Neural progenitor cell (in vitro differentiated cells): Measurements from ENCODE around the gene SERPIND1. TPM values are rescaled to one million over a fixed set of nuclear protein-coding genes. Genes with fewer than 3 reads are reported as not detected.

Experiments
- DNase-seq: peaks from one replicate; pipeline ENCODE4 v3.0.0-alpha.2; 2016; ENCODE audit warnings: low spot score
- H2AFZ ChIP-seq: fragments of 200-600 bp; sonication (generic); replicated peaks from 2 replicates; pipeline ENCODE4 v1.6.1; 2016; ENCODE audit warnings: antibody characterized with exemption
- H3F3A ChIP-seq: fragments of 200-600 bp; sonication (generic); 2 replicates; pipeline ENCODE4 v1.6.1; 2016; ENCODE audit warnings: antibody characterized with exemption, low read depth
- H3K27ac ChIP-seq: fragments of 200-600 bp; sonication (generic); 2 replicates; pipeline ENCODE4 v1.5.1; 2016; ENCODE audit warnings: mild to moderate bottlenecking
- H3K27me3 ChIP-seq: fragments of 200-600 bp; sonication (generic); 2 replicates; pipeline ENCODE4 v1.6.1; 2016; ENCODE audit warnings: mild to moderate bottlenecking, moderate library complexity
- H3K36me3 ChIP-seq: fragments of 200-600 bp; sonication (generic); 2 replicates; pipeline ENCODE4 v1.5.1; 2016
- H3K4me1 ChIP-seq: fragments of 200-600 bp; sonication (generic); 2 replicates; pipeline ENCODE4 v1.6.1; 2016; ENCODE audit warnings: mixed run types
- H3K4me2 ChIP-seq: fragments of 200-600 bp; sonication (generic); 2 replicates; pipeline ENCODE4 v1.6.1; 2016
- H3K4me3 ChIP-seq: fragments of 200-600 bp; sonication (generic); 2 replicates; pipeline ENCODE4 v1.5.1; 2016
- H3K79me2 ChIP-seq: fragments of 200-600 bp; sonication (generic); 2 replicates; pipeline ENCODE4 v1.6.1; 2016; ENCODE audit warnings: low read depth
- H3K9ac ChIP-seq: fragments of 200-600 bp; sonication (generic); 2 replicates; pipeline ENCODE4 v1.6.1; 2016
- H3K9me3 ChIP-seq: fragments of 200-600 bp; sonication (generic); 2 replicates; pipeline ENCODE4 v1.5.1; 2016; ENCODE audit warnings: low read depth
- H4K20me1 ChIP-seq: fragments of 200-600 bp; sonication (generic); 2 replicates; pipeline ENCODE4 v1.6.1; 2016; ENCODE audit warnings: low read depth
- H3K27ac Mint-ChIP-seq: 3 replicates; pipeline ENCODE4 v1.8.0; 2021; ENCODE audit warnings: mixed read lengths
- H3K27me3 Mint-ChIP-seq: 2 replicates; pipeline ENCODE4 v1.8.0; 2022; ENCODE audit warnings: low read depth, mild to moderate bottlenecking, inconsistent platforms, moderate library complexity, mixed read lengths; ENCODE audit not compliant: insufficient read depth
- H3K36me3 Mint-ChIP-seq: 3 replicates; pipeline ENCODE4 v1.8.0; 2021; ENCODE audit warnings: mixed read lengths
- H3K4me1 Mint-ChIP-seq: 3 replicates; pipeline ENCODE4 v1.8.0; 2021; ENCODE audit warnings: mixed read lengths
- H3K4me3 Mint-ChIP-seq: 3 replicates; pipeline ENCODE4 v1.8.0; 2021; ENCODE audit warnings: mild to moderate bottlenecking, moderate library complexity, mixed read lengths
- H3K9me3 Mint-ChIP-seq: 3 replicates; pipeline ENCODE4 v1.8.0; 2020; ENCODE audit warnings: mixed read lengths
- EZH2 ChIP-seq: fragments of 200-600 bp; sonication (generic); IDR thresholded peaks from 2 replicates; pipeline ENCODE4 v1.6.1; 2017; ENCODE audit warnings: antibody characterized with exemption, mild to moderate bottlenecking, moderate library complexity
- EZH2phosphoT487 ChIP-seq: fragments of 200-600 bp; sonication (generic); IDR thresholded peaks from 2 replicates; pipeline ENCODE4 v1.6.1; 2017; ENCODE audit warnings: antibody characterized with exemption
- total RNA-seq: library from RNA; depleted of rRNA; stranded (reverse); fragments of >200 nt; gene quantifications from 2 replicates; pipeline ENCODE4 v1.2.3, GENCODE V29; 2015; ENCODE audit warnings: low replicate concordance
- TF ChIP-seq, protein P1 (sequence below): fragments of 200-600 bp; sonication (generic); IDR thresholded peaks from 2 replicates; pipeline ENCODE4 v1.5.1; 2017; ENCODE audit warnings: antibody characterized with exemption, mild to moderate bottlenecking

SERPIND1 gene
- total RNA-seq, 1 donor from 2014 or later, result not detected

GRCh38 chr22:20777420-20778177, 3.7 kb downstream of the SERPIND1 start:
- Histone ChIP-seq H3K79me2 (no peaks in the 10 kb centered on the region), H3K4me2 (no peak overlapping the region), H3K27ac (no peak overlapping the region), H3K9ac (no peak overlapping the region), H2AFZ (no peak overlapping the region), H4K20me1 (no peaks in the 10 kb centered on the region), H3K27me3 (no peaks in the 10 kb centered on the region), H3K4me3 (no peak overlapping the region), H3F3A (no peaks in the 10 kb centered on the region), H3K36me3 (no peaks in the 10 kb centered on the region), H3K9me3 (no peaks in the 10 kb centered on the region), H3K4me1 (no peaks in the 10 kb centered on the region)
- Mint-ChIP-seq H3K4me3 (no peak overlapping the region), H3K27me3 (peaks cover 2% of the 10 kb centered on the region), H3K36me3 (peaks cover 10% of the 10 kb centered on the region), H3K4me1 (no peaks in the 10 kb centered on the region), H3K27ac (no peak overlapping the region), H3K9me3 (no peaks in the 10 kb centered on the region)
- no peak for TF ChIP-seq EZH2
- TF ChIP-seq EZH2phosphoT487, result no peak
- TF ChIP-seq, protein P1, sequence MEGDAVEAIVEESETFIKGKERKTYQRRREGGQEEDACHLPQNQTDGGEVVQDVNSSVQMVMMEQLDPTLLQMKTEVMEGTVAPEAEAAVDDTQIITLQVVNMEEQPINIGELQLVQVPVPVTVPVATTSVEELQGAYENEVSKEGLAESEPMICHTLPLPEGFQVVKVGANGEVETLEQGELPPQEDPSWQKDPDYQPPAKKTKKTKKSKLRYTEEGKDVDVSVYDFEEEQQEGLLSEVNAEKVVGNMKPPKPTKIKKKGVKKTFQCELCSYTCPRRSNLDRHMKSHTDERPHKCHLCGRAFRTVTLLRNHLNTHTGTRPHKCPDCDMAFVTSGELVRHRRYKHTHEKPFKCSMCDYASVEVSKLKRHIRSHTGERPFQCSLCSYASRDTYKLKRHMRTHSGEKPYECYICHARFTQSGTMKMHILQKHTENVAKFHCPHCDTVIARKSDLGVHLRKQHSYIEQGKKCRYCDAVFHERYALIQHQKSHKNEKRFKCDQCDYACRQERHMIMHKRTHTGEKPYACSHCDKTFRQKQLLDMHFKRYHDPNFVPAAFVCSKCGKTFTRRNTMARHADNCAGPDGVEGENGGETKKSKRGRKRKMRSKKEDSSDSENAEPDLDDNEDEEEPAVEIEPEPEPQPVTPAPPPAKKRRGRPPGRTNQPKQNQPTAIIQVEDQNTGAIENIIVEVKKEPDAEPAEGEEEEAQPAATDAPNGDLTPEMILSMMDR, result no peak
- no peak for DNase-seq

DNA sequence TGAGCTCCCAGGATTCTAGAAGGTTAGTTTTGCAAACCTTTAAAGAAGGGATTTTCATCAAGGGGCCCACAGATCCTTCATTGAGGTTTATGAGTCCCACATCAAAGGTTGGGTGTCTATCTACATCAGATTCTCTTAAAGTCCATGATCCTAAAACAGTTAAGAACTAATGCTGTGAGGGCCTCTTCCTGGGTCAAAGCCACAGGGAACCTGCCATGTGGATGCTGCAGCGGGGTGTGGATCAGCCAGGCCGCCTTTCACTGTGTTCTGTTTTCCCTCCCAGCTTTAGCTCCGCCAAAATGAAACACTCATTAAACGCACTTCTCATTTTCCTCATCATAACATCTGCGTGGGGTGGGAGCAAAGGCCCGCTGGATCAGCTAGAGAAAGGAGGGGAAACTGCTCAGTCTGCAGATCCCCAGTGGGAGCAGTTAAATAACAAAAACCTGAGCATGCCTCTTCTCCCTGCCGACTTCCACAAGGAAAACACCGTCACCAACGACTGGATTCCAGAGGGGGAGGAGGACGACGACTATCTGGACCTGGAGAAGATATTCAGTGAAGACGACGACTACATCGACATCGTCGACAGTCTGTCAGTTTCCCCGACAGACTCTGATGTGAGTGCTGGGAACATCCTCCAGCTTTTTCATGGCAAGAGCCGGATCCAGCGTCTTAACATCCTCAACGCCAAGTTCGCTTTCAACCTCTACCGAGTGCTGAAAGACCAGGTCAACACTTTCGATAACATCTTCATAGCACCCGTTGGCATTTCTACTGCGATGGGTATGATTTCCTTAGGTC, 5.3 kb downstream of the SERPIND1 start:
- no peaks in the 10 kb centered on the region for H3K4me1 Mint-ChIP-seq
- no peak overlapping the region for H3K9ac ChIP-seq
- H3K4me3 Mint-ChIP-seq, result no peak overlapping the region
- no peak overlapping the region for H3K27ac ChIP-seq
- no peaks in the 10 kb centered on the region for H3K36me3 ChIP-seq
- no peaks in the 10 kb centered on the region for H3K9me3 Mint-ChIP-seq
- H3K36me3 Mint-ChIP-seq, result peaks cover 8% of the 10 kb centered on the region
- no peaks in the 10 kb centered on the region for H3K79me2 ChIP-seq
- no peak overlapping the region for H2AFZ ChIP-seq
- H3K27me3 ChIP-seq, result no peaks in the 10 kb centered on the region
- no peak for DNase-seq
- H3K4me1 ChIP-seq, result no peaks in the 10 kb centered on the region
- no peaks in the 10 kb centered on the region for H3K9me3 ChIP-seq
- TF ChIP-seq EZH2 (no peak), EZH2phosphoT487 (no peak)
- TF ChIP-seq, protein P1, result no peak
- no peak overlapping the region for H3K4me2 ChIP-seq
- no peak overlapping the region for H3K27ac Mint-ChIP-seq
- no peaks in the 10 kb centered on the region for H4K20me1 ChIP-seq
- peaks cover 2% of the 10 kb centered on the region for H3K27me3 Mint-ChIP-seq
- no peak overlapping the region for H3K4me3 ChIP-seq
- no peaks in the 10 kb centered on the region for H3F3A ChIP-seq

- no peak overlapping the region for H3K9ac ChIP-seq
- no peak overlapping the region for H2AFZ ChIP-seq
- no peaks in the 10 kb centered on the region for H3K36me3 ChIP-seq
- no peak for DNase-seq
- H3K27me3 Mint-ChIP-seq, result peaks cover 2% of the 10 kb centered on the region
- no peaks in the 10 kb centered on the region for H3K79me2 ChIP-seq
- H3K9me3 ChIP-seq, result no peaks in the 10 kb centered on the region
- H3K4me1 Mint-ChIP-seq, result no peaks in the 10 kb centered on the region
- no peaks in the 10 kb centered on the region for H3K9me3 Mint-ChIP-seq
- no peak overlapping the region for H3K4me3 Mint-ChIP-seq
- no peaks in the 10 kb centered on the region for H3K27me3 ChIP-seq
- H3F3A ChIP-seq, result no peaks in the 10 kb centered on the region
- H3K4me3 ChIP-seq, result no peak overlapping the region
- H3K27ac Mint-ChIP-seq, result no peak overlapping the region
- TF ChIP-seq, protein P1, result no peak
- TF ChIP-seq EZH2 (no peak), EZH2phosphoT487 (no peak)
- no peak overlapping the region for H3K4me2 ChIP-seq
- no peaks in the 10 kb centered on the region for H4K20me1 ChIP-seq
- no peak overlapping the region for H3K27ac ChIP-seq
- H3K36me3 Mint-ChIP-seq, result peaks cover 8% of the 10 kb centered on the region
- no peaks in the 10 kb centered on the region for H3K4me1 ChIP-seq
Measured at GRCh38 chr22:20779818-20780158, 5.9 kb downstream of the SERPIND1 start.
